ENCODE measurements around the gene CHEK2. TPM values are rescaled to one million over a fixed set of nuclear protein-coding genes. Genes with fewer than 3 reads are reported as not detected.

The CHEK2 gene
- total RNA-seq, 1 donor from 2014 or later = 34.1 TPM

- H3K27ac Mint-ChIP-seq = no peak overlapping the region
- H3K27me3 Mint-ChIP-seq = no peaks in the 10 kb centered on the region
- TF ChIP-seq CTCF (conservative IDR thresholded peaks at IDR 0.05) = no peak
- H3K4me1 Mint-ChIP-seq (ENCODE audit: unreplicated experiment) = no peaks in the 10 kb centered on the region
- DNase-seq (ENCODE audit: extremely low spot score, unreplicated experiment) = no peak
- H3K4me3 Mint-ChIP-seq = no peak overlapping the region
- H3K9me3 Mint-ChIP-seq = no peaks in the 10 kb centered on the region
- peaks cover 21% of the 10 kb centered on the region for H3K36me3 Mint-ChIP-seq
Measured at GRCh38 chr22:28718044-28718443, 23.6 kb downstream of the CHEK2 start.

- H3K27me3 Mint-ChIP-seq = no peaks in the 10 kb centered on the region
- H3K9me3 Mint-ChIP-seq = no peaks in the 10 kb centered on the region
- H3K27ac Mint-ChIP-seq = no peak overlapping the region
- no peak for DNase-seq (ENCODE audit: extremely low spot score, unreplicated experiment)
- H3K36me3 Mint-ChIP-seq = peaks cover 18% of the 10 kb centered on the region
- H3K4me3 Mint-ChIP-seq = no peak overlapping the region
- no peak for TF ChIP-seq CTCF (conservative IDR thresholded peaks at IDR 0.05)
- peaks cover 8% of the 10 kb centered on the region for H3K4me1 Mint-ChIP-seq (ENCODE audit: unreplicated experiment)
Measured at GRCh38 chr22:28716686-28717085, 24.9 kb downstream of the CHEK2 start.

- H3K36me3 Mint-ChIP-seq = peaks cover 16% of the 10 kb centered on the region
- H3K9me3 Mint-ChIP-seq = no peaks in the 10 kb centered on the region
- peaks cover 12% of the 10 kb centered on the region for H3K4me1 Mint-ChIP-seq (ENCODE audit: unreplicated experiment)
- H3K27me3 Mint-ChIP-seq = no peaks in the 10 kb centered on the region
- no peak for DNase-seq (ENCODE audit: extremely low spot score, unreplicated experiment)
- H3K4me3 Mint-ChIP-seq = no peak overlapping the region
- TF ChIP-seq CTCF (conservative IDR thresholded peaks at IDR 0.05) = no peak
- H3K27ac Mint-ChIP-seq = no peak overlapping the region
Measured at GRCh38 chr22:28715611-28716010, 26.0 kb downstream of the CHEK2 start.

DNA sequence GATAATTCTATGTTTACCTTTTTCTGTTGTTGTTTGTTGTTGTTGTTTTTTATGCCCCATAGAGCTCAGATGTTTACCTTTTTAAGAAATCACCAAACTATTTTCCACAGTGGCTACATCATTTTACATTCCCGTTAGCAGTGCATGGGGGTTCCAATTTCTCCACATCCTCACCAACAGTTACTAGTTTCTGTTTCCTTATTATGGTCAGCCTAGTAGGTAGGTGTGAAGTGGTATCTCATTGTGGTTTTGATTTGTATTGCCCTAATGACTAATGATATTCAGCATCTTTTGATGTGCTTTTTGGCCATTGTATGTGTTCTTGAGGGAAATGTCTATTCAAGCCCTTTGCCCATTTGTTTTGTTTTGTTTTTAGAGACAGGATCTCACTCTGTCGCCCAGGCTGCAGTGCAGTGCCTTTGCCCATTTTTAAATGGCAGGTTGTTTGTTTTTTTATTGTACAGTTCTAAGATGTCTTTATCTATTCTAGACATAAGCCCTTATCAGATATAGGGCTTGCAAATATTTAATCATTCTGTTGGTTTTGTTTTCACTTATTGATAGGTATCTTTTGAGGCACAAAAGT, 27.5 kb downstream of the CHEK2 start:
- H3K27ac Mint-ChIP-seq = no peak overlapping the region
- no peak overlapping the region for H3K4me3 Mint-ChIP-seq
- no peaks in the 10 kb centered on the region for H3K27me3 Mint-ChIP-seq
- H3K4me1 Mint-ChIP-seq (ENCODE audit: unreplicated experiment) = peaks cover 17% of the 10 kb centered on the region
- no peak for TF ChIP-seq CTCF (conservative IDR thresholded peaks at IDR 0.05)
- H3K9me3 Mint-ChIP-seq = no peaks in the 10 kb centered on the region
- no peak for DNase-seq (ENCODE audit: extremely low spot score, unreplicated experiment)
- H3K36me3 Mint-ChIP-seq = peaks cover 9% of the 10 kb centered on the region

GRCh38 chr22:28711820-28712777, 29.5 kb downstream of the CHEK2 start:
- no peak for DNase-seq (ENCODE audit: extremely low spot score, unreplicated experiment)
- Mint-ChIP-seq H3K4me1 (ENCODE audit: unreplicated experiment) (peaks cover 19% of the 10 kb centered on the region), H3K4me3 (no peak overlapping the region), H3K27ac (peak overlapping the region; percentile 46), H3K36me3 (peaks cover 21% of the 10 kb centered on the region), H3K27me3 (no peaks in the 10 kb centered on the region), H3K9me3 (no peaks in the 10 kb centered on the region)
- TF ChIP-seq CTCF (conservative IDR thresholded peaks at IDR 0.05) = peak; percentile 39

Measured in type B pancreatic cell (in vitro differentiated cells).